Neural cell (in vitro differentiated cells): ENCODE data around the gene SLC5A11. TPM values are rescaled to one million over a fixed set of nuclear protein-coding genes. Genes with fewer than 3 reads are reported as not detected.

Experiments used
- H2AFZ ChIP-seq: fragments of 200-600, 300-800 bp; sonication (generic), shearing (Covaris generic); 2 replicates; pipeline ENCODE4 v1.6.0; 2014; ENCODE audit warnings: low read depth, mild to moderate bottlenecking, antibody characterized with exemption, low read length, moderate library complexity
- H3F3A ChIP-seq: fragments of 200-600 bp; shearing (Covaris generic); 2 replicates; pipeline ENCODE4 v1.6.1; 2016; ENCODE audit warnings: mild to moderate bottlenecking, moderate library complexity, mixed read lengths, antibody characterized with exemption, low read length; ENCODE audit not compliant: insufficient read depth, poor library complexity, severe bottlenecking
- H3K27ac ChIP-seq: fragments of 200-600, 300-800 bp; sonication (generic), shearing (Covaris generic); 2 replicates; pipeline ENCODE4 v1.5.1; 2014; ENCODE audit warnings: mild to moderate bottlenecking, low read length, moderate library complexity
- H3K27me3 ChIP-seq: fragments of 300-800, 200-600 bp; sonication (generic), shearing (Covaris generic); 2 replicates; pipeline ENCODE4 v1.6.0; 2014; ENCODE audit warnings: mild to moderate bottlenecking, low read depth, low read length, moderate library complexity; ENCODE audit not compliant: insufficient read depth
- H3K36me3 ChIP-seq: fragments of 300-800, 200-600 bp; sonication (generic), shearing (Covaris generic); 2 replicates; pipeline ENCODE4 v1.5.1; 2014; ENCODE audit warnings: mild to moderate bottlenecking, antibody characterized with exemption, low read length, moderate library complexity; ENCODE audit not compliant: insufficient read depth
- H3K4me2 ChIP-seq: fragments of 300-800, 200-600 bp; sonication (generic), shearing (Covaris generic); 2 replicates; pipeline ENCODE4 v1.6.0; 2014; ENCODE audit warnings: mild to moderate bottlenecking, low read length
- H3K4me3 ChIP-seq: fragments of 300-800, 200-600 bp; sonication (generic), shearing (Covaris generic); 2 replicates; pipeline ENCODE4 v1.5.1; 2014; ENCODE audit warnings: mild to moderate bottlenecking, low read length, moderate library complexity
- H3K79me2 ChIP-seq: fragments of 200-600 bp; shearing (Covaris generic); replicated peaks from 2 replicates; pipeline ENCODE4 v1.6.0; 2014; ENCODE audit warnings: mild to moderate bottlenecking, low read length, moderate library complexity; ENCODE audit not compliant: insufficient read depth
- H3K9ac ChIP-seq: fragments of 300-800, 200-600 bp; sonication (generic), shearing (Covaris generic); 2 replicates; pipeline ENCODE4 v1.6.1; 2016; ENCODE audit warnings: mild to moderate bottlenecking, low read length, mixed read lengths
- H3K9me2 ChIP-seq: fragments of 200-600 bp; shearing (Covaris generic); 2 replicates; pipeline ENCODE4 v1.6.1; 2016; ENCODE audit warnings: mild to moderate bottlenecking, low read length, mixed read lengths; ENCODE audit not compliant: insufficient read depth
- H3K9me3 ChIP-seq: fragments of 200-600, 300-800 bp; sonication (generic), shearing (Covaris generic); 2 replicates; pipeline ENCODE4 v1.6.1; 2016; ENCODE audit warnings: mild to moderate bottlenecking, mixed run types, low read length, moderate library complexity, mixed read lengths
- H4K20me1 ChIP-seq: fragments of 200-600 bp; shearing (Covaris generic); 2 replicates; pipeline ENCODE4 v1.6.1; 2016; ENCODE audit warnings: mild to moderate bottlenecking, mixed run types; ENCODE audit not compliant: insufficient read depth
- EP300 ChIP-seq: fragments of 450-650 bp; conservative IDR thresholded peaks from 2 replicates; pipeline ENCODE4 v1.6.1; 2014; ENCODE audit warnings: antibody characterized with exemption, mild to moderate bottlenecking, moderate library complexity; ENCODE audit not compliant: poor library complexity, severe bottlenecking
- EZH2 ChIP-seq: fragments of 200-600, 300-800 bp; shearing (Covaris generic), sonication (generic); IDR thresholded peaks from 2 replicates; pipeline ENCODE4 v1.6.1; 2014; ENCODE audit warnings: antibody characterized with exemption, low read length, borderline replicate concordance, mild to moderate bottlenecking; ENCODE audit not compliant: insufficient read depth, poor library complexity, severe bottlenecking
- MXI1 ChIP-seq: fragments of 450-650 bp; conservative IDR thresholded peaks from 2 replicates; pipeline ENCODE4 v1.6.1; 2014; ENCODE audit warnings: antibody characterized with exemption, mild to moderate bottlenecking; ENCODE audit not compliant: poor library complexity, severe bottlenecking
- POLR2AphosphoS5 ChIP-seq: IDR thresholded peaks from 2 replicates; pipeline ENCODE4 v1.6.1; 2012
- RAD21 ChIP-seq: fragments of 450-650 bp; conservative IDR thresholded peaks from 2 replicates; pipeline ENCODE4 v1.6.1; 2014; ENCODE audit warnings: antibody characterized with exemption, mild to moderate bottlenecking, moderate library complexity
- REST ChIP-seq: IDR thresholded peaks from 2 replicates; pipeline ENCODE4 v1.6.1; 2012; ENCODE audit warnings: borderline replicate concordance
- SMC3 ChIP-seq: fragments of 450-650 bp; conservative IDR thresholded peaks from 2 replicates; pipeline ENCODE4 v1.6.1; 2014; ENCODE audit warnings: antibody characterized with exemption, mild to moderate bottlenecking, moderate library complexity; ENCODE audit not compliant: poor library complexity
- TAF1 ChIP-seq: IDR thresholded peaks from 2 replicates; pipeline ENCODE4 v1.6.1; 2012; ENCODE audit warnings: low read depth
- polyA plus RNA-seq: library from polyadenylated mRNA; depleted of rRNA; stranded (reverse); fragments of >200 nt; gene quantifications from 2 replicates; pipeline ENCODE4 v1.2.3, GENCODE V29; 2014
- TF ChIP-seq, protein P1 (sequence below): fragments of 450-650 bp; IDR thresholded peaks from 2 replicates; pipeline ENCODE4 v1.5.1; 2014; ENCODE audit warnings: antibody characterized with exemption, mild to moderate bottlenecking, moderate library complexity; ENCODE audit not compliant: poor library complexity, severe bottlenecking

The SLC5A11 gene
- polyA plus RNA-seq, 1 donor from 2014 or later = not detected

DNA sequence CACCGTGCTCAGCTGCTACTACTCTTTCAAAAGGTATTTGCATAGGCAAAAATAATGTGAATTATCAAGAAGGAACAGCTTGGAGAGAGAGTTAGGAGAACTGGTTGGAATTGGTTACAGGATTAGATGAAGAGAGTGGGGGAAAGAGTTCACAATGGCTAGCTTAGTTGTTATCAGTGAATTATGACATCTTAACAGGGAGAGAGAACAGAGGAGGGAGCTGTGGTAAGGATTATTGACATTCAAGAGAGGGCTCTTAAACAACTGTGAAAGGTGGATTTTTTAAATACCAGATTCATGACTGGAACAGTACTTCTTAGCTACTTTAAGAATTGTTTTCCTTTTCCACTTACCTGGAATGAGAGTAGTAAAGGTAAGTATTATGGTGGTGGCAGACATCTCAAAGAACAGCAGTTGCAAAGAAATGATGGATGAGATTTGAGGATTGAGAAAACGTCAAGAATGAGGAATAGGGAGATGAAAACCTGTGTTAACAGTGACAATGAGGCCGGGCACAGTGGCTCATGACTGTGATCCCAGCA, 43.9 kb upstream of the SLC5A11 start:
- Histone ChIP-seq H3K36me3 (peaks cover 21% of the 10 kb centered on the region), H2AFZ (no peak overlapping the region), H3K9me2 (no peaks in the 10 kb centered on the region), H3K27ac (no peak overlapping the region), H3K4me3 (no peak overlapping the region), H3K4me2 (no peak overlapping the region), H4K20me1 (no peaks in the 10 kb centered on the region), H3F3A (no peaks in the 10 kb centered on the region), H3K9me3 (no peaks in the 10 kb centered on the region), H3K79me2 (no peaks in the 10 kb centered on the region), H3K9ac (no peak overlapping the region), H3K27me3 (no peaks in the 10 kb centered on the region)
- TF ChIP-seq MXI1 = no peak
- TF ChIP-seq EZH2 = no peak
- TF ChIP-seq REST = no peak
- TF ChIP-seq RAD21 = no peak
- TF ChIP-seq, protein P1, sequence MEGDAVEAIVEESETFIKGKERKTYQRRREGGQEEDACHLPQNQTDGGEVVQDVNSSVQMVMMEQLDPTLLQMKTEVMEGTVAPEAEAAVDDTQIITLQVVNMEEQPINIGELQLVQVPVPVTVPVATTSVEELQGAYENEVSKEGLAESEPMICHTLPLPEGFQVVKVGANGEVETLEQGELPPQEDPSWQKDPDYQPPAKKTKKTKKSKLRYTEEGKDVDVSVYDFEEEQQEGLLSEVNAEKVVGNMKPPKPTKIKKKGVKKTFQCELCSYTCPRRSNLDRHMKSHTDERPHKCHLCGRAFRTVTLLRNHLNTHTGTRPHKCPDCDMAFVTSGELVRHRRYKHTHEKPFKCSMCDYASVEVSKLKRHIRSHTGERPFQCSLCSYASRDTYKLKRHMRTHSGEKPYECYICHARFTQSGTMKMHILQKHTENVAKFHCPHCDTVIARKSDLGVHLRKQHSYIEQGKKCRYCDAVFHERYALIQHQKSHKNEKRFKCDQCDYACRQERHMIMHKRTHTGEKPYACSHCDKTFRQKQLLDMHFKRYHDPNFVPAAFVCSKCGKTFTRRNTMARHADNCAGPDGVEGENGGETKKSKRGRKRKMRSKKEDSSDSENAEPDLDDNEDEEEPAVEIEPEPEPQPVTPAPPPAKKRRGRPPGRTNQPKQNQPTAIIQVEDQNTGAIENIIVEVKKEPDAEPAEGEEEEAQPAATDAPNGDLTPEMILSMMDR = no peak
- TF ChIP-seq TAF1 = no peak
- TF ChIP-seq SMC3 = no peak

- no peak overlapping the region for H3K27ac ChIP-seq
Measured at GRCh38 chr16:24805484-24805883, 40.3 kb upstream of the SLC5A11 start.

More at GRCh38 chr16:24805484-24805883, 40.3 kb upstream of the SLC5A11 start:
- Histone ChIP-seq H3K4me3 (no peak overlapping the region), H4K20me1 (no peaks in the 10 kb centered on the region), H3K36me3 (peaks cover 16% of the 10 kb centered on the region), H3K27me3 (no peaks in the 10 kb centered on the region), H3K9ac (no peak overlapping the region), H3K79me2 (no peaks in the 10 kb centered on the region), H2AFZ (no peak overlapping the region), H3K4me2 (no peak overlapping the region), H3K9me3 (no peaks in the 10 kb centered on the region), H3F3A (no peaks in the 10 kb centered on the region), H3K9me2 (no peaks in the 10 kb centered on the region)
- TF ChIP-seq POLR2AphosphoS5 = no peak
- TF ChIP-seq RAD21 = no peak
- TF ChIP-seq SMC3 = no peak
- TF ChIP-seq TAF1 = no peak
- no peak for TF ChIP-seq MXI1
- TF ChIP-seq, protein P1 = no peak
- no peak for TF ChIP-seq EZH2
- no peak for TF ChIP-seq EP300
- TF ChIP-seq REST = no peak
